ENCODE data around the gene DLG2.

The DLG2 gene

DNA sequence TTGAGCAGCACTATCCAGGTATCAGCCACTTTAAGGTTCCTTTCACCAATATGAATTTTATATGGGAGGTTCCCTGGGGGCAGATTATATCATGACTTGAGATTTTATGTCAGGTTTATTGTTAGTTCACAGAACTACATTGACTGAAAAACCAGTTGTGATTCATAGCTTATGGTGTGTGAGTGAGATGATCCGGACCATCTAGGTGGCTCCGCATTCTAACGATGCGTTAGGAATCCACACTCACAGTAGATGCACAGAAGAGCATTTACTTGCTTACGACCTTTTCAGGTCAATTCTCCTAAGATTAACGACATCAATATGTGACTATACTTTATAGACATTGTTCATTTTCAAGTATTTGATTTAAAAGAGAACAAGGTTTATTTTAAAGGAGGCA, 1356.7 kb downstream of the DLG2 start:
- DNase-seq (ENCODE audit: low read depth in 3 of 3) = no peak

DNA sequence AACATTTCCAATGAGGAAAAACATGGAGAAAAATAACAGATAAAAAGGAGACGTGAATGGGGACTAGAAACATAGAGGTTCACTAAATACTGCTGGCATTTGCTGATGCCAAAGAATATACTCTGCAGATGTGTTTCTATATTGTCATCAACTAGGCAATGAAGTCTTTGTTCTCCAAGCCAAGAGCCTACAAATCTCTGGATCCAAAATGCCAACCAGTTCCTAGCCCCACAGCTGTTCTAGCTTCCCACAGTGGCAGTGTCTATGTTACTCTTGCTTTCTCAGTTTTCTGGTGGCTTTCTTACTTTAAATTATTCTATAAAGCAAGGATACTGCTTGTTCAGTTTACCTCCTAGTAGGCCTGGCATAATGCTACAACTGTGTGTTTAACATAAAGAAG, 1363.1 kb downstream of the DLG2 start:
- no peak for DNase-seq (ENCODE audit: low read depth in 3 of 3)

- DNase-seq (ENCODE audit: low read depth in 3 of 3) = no peak
Measured at GRCh38 chr11:84261707-84262106, 1365.4 kb downstream of the DLG2 start.

GRCh38 chr11:84260862-84261261, 1366.3 kb downstream of the DLG2 start:
- no peak for DNase-seq (ENCODE audit: low read depth in 3 of 3)

DNA sequence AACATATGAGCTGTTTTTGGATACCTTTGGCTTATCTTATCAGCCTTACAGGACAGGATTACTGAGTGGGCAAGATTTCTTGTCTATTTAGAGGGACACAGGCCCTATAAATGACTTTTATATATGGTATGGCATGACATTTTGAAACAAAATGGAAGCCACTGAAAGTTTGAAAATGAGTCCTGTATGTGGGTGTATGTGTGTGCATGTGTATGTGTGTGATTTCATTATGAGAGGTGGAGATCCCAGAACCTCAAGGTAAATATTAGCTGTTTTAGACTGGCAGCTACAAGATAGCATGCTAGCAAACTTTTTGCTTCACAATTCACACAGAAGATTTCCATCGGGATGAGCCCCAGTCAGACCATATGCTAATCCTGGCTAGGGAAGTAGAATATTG, 1370.5 kb downstream of the DLG2 start:
- DNase-seq (ENCODE audit: low read depth in 3 of 3) = no peak

GRCh38 chr11:84255483-84255882, 1371.7 kb downstream of the DLG2 start:
- DNase-seq (ENCODE audit: low read depth in 3 of 3) = no peak

- no peak for DNase-seq (ENCODE audit: low read depth in 3 of 3)
Measured at GRCh38 chr11:84250834-84251613, 1376.1 kb downstream of the DLG2 start.

GRCh38 chr11:84249344-84250135, 1377.6 kb downstream of the DLG2 start:
- no peak for DNase-seq (ENCODE audit: low read depth in 3 of 3)

DNA sequence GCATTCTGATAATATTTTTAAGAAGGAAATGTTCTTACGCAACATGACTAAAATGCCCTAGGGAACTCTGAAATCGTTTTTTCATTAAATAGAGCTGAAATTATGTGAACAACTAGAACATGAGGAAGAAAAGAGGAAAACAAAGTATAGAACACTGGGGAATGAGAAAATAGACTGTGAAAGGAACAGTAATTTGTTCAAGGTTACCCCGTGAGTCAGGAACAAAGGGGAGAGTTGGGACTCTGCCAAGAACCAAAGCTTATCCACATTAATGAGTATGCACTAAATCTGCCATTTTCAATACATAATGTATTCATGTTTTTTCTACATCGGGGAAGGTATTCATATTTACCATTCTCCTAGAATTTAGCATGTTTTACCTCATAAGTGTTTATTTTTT, 1379.2 kb downstream of the DLG2 start:
- DNase-seq (ENCODE audit: low read depth in 3 of 3) = no peak

GRCh38 chr11:84247129-84247528, 1380.0 kb downstream of the DLG2 start:
- no peak for DNase-seq (ENCODE audit: low read depth in 3 of 3)

DNA sequence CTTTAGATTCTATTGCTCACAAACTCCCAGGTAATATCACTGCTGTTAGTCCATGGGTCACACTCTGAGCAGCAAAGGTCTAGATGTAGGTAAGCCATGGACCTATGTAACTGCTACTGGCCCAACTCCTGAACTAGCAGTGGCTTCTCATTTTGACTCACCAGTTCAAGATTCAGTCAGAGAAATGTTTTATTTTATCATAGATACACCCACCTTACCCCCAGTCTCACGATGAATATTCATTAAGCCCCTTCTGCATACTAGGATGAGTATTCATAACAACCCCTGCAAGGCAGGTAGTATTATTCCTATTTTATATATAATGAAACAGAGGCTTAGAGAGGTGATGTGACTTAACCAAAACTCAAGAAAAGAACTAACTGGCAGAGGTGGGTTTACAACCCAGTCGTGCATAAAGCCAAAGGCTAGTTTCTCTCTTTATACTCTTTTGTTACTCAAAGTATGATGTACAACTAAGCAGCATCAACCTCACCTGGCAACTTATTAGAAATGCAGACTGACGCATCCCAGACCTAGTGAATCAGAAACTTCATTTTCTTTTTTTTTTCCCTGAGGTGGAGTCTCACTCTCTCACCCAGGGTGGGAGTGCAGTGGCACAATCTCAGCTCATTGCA, 1383.4 kb downstream of the DLG2 start:
- no peak for DNase-seq (ENCODE audit: low read depth in 3 of 3)

DNA sequence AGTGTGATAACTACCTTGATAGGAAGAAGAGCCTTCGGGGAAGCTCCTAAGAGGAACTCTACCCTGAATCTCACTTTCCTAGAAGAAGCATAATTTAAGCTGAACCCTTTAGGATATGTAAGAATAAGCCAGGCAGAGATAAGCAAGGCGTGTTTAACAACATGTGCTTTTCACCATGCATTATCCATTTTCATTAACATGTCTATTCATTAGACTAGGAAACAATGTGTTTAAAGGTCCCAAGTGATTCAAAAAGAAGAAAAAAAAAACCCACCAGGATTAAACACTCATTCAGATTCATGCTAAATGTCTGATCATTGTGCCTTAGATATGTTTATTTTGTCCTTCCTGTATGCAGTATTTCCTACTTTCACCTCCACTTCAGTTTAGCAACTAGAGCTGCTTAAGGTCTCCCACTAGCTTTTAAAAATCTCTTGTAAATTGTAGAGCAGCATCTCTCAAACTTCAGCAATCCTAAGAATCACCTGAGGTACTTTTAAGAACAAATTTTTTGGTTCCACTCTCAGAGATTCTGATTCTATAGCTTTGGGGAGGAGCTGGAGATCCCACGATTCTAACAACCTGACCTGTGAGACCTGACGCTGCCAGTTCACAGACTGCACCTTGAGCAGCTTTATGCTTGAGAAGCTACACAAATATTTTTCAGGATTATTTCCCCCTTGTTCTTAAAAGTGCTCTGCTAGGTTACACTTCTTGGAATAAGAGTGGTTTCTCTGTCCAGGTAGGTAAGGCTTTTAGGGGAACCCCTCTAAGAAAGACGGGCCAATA, 1385.6 kb downstream of the DLG2 start:
- DNase-seq (ENCODE audit: low read depth in 3 of 3) = no peak

DNA sequence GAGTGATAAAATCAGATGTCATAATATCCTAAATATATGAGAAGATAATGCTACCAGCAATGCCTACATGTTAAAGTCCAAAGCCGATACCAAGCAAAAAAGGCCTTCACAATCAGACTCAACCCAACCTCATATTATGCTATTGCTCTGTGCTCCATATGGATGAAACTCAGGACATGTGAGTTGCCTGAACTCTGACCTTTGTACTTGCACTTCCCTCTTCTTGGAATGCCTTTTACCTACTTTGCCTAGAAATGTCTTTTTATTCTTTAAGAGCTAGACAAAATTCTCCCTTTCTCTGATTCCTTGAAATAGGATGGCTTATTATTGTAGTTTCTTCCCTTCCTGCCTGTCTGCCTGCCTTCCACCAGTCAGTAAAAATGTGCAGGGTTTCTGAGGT, 1386.3 kb downstream of the DLG2 start:
- DNase-seq (ENCODE audit: low read depth in 3 of 3) = no peak

DNA sequence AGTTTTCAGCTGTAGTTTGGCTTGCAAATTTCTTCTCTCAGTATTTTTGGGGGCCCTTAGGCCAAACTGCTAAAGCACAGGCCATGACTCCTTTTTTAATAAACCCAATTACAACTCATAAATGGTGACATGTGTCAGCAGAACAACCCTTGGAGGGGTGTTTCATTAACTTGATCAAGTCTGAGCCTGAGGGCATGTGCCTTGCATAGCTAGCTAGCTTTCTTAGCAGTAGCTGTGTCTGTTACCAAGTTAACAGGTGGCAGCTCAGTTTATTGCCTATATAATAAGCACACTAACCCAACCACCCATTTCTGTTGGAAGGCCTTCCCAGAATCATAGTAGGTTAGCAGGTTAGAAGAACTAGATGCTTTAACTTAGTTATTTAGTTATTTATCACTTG, 1390.7 kb downstream of the DLG2 start:
- no peak for DNase-seq (ENCODE audit: low read depth in 3 of 3)

GRCh38 chr11:84234462-84235202, 1392.5 kb downstream of the DLG2 start:
- no peak for DNase-seq (ENCODE audit: low read depth in 3 of 3)

- DNase-seq (ENCODE audit: low read depth in 3 of 3) = no peak
Measured at GRCh38 chr11:84234011-84234410, 1393.1 kb downstream of the DLG2 start.

DNA sequence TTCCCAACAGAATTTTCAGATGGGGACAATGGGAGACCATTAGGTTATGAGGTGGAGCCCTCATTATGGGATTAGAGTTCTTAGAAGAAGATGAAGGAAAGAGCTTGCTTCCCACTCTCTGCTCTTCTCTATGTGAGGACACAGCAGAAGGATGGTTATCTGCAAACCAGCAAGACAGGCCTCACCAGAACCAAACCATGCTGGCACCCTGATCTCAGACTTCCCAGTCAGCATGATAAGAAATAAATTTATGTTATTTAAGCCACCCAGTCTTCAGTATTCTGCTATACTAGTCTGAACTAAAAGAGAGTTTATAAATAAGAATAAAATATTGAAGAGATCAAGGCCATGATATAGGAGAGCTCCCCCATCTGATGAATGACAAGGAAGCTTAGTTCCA, 1394.6 kb downstream of the DLG2 start:
- no peak for DNase-seq (ENCODE audit: low read depth in 3 of 3)

DNA sequence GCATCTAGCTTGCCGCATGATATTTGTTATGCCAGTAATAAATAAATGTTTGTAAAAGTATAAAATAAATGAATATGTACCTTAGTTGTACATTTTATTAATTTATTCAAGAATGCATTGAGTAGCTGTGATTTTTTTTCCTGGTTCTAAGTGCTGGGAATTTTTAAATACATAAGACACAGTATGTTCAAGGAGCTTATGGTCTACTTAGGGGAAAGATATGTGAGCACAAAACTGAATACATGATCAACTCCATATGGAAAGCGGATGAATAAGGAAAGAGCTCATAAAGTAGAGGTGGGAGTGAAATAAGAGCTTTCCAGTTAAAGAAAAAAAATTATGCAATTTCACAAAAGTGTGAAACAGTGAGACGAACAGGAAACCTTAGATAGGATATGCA, 1396.7 kb downstream of the DLG2 start:
- no peak for DNase-seq (ENCODE audit: low read depth in 3 of 3)

- no peak for DNase-seq (ENCODE audit: low read depth in 3 of 3)
Measured at GRCh38 chr11:84227970-84228665, 1399.0 kb downstream of the DLG2 start.

- no peak for DNase-seq (ENCODE audit: low read depth in 3 of 3)
Measured at GRCh38 chr11:84224042-84224441, 1403.1 kb downstream of the DLG2 start.

DNA sequence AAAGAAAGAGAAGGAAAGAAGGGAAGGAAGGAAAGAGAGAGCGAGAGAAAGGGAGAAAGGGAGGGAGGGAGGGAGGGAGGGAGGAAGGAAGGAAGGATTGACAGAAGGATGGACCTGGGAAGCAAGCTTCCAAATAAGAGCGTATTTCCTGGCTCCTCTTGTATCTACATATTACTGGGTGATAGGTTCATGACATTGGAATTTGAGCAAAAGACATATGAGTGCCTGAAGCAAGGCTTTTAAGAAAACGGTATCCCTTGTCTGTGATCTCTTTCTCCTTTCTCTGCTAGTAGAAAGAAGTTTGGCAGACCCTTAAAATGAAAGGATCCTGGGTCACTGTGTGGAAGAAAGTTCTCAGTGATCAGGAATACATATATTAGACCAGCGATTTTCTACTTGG, 1408.8 kb downstream of the DLG2 start:
- DNase-seq (ENCODE audit: low read depth in 3 of 3) = no peak

Measured in stimulated activated CD4-positive, alpha-beta T cell treated with anti-CD3 and anti-CD28 coated beads, TNF-alpha, amount 100 ng/mL, for 24 hours (primary cell).